HUES48 (cell line): ENCODE results near the gene NHERF1.
A peak's percentile ranks its signal among the peaks of the same experiment; 100 is the strongest.

Experiments used
- H3K27ac ChIP-seq: one replicate; pipeline ENCODE4 v1.7.0; 2013; ENCODE audit warnings: low read depth, low read length, inconsistent platforms
- H3K27me3 ChIP-seq: 2 replicates; pipeline ENCODE4 v1.6.1; 2013; ENCODE audit warnings: mild to moderate bottlenecking, low read length; ENCODE audit not compliant: control insufficient read depth, insufficient read depth
- H3K36me3 ChIP-seq: 2 replicates; pipeline ENCODE4 v1.6.1; 2013; ENCODE audit warnings: low read length; ENCODE audit not compliant: control insufficient read depth, insufficient read depth
- H3K4me1 ChIP-seq: 2 replicates; pipeline ENCODE4 v1.6.1; 2013; ENCODE audit warnings: mild to moderate bottlenecking, low read length; ENCODE audit not compliant: control insufficient read depth, insufficient read depth
- H3K4me3 ChIP-seq: 2 replicates; pipeline ENCODE4 v1.5.1; 2013; ENCODE audit warnings: mild to moderate bottlenecking, low read depth, low read length
- H3K9ac ChIP-seq: 2 replicates; pipeline ENCODE4 v1.6.1; 2013; ENCODE audit warnings: mild to moderate bottlenecking, low read depth, low read length, moderate library complexity
- H3K9me3 ChIP-seq: 2 replicates; pipeline ENCODE4 v1.6.1; 2013; ENCODE audit warnings: low read length; ENCODE audit not compliant: control insufficient read depth, insufficient read depth

NHERF1 gene

GRCh38 chr17:74749279-74750038 is 1.0 kb downstream of the NHERF1 start:
- Histone ChIP-seq H3K36me3 (no peaks in the 10 kb centered on the region), H3K27ac (no peak overlapping the region), H3K9me3 (no peaks in the 10 kb centered on the region), H3K4me1 (peaks cover 50% of the 10 kb centered on the region), H3K9ac (peak overlapping the region; percentile 77; the same call in 1 of the 2 replicates), H3K27me3 (no peaks in the 10 kb centered on the region), H3K4me3 (peak overlapping the region; percentile 92)

- Histone ChIP-seq H3K36me3 (no peaks in the 10 kb centered on the region), H3K9ac (0 out of 2 replicates have a peak overlapping the region, but pooled peaks have one; percentile 12), H3K4me3 (peak overlapping the region; percentile 92), H3K4me1 (peaks cover 46% of the 10 kb centered on the region), H3K27me3 (no peaks in the 10 kb centered on the region), H3K27ac (no peak overlapping the region), H3K9me3 (no peaks in the 10 kb centered on the region)
Observed at GRCh38 chr17:74750039-74750326, 1.6 kb downstream of the NHERF1 start.

- Histone ChIP-seq H3K9me3 (no peaks in the 10 kb centered on the region), H3K36me3 (no peaks in the 10 kb centered on the region), H3K4me3 (peak overlapping the region; percentile 92), H3K27me3 (no peaks in the 10 kb centered on the region), H3K9ac (peak overlapping the region; percentile 12; the same call in 1 of the 2 replicates), H3K27ac (no peak overlapping the region), H3K4me1 (peaks cover 41% of the 10 kb centered on the region)
Observed at GRCh38 chr17:74750327-74751069, 2.1 kb downstream of the NHERF1 start.

- Histone ChIP-seq H3K36me3 (no peaks in the 10 kb centered on the region), H3K27ac (no peak overlapping the region), H3K4me3 (no peak overlapping the region), H3K27me3 (no peaks in the 10 kb centered on the region), H3K9ac (no peak overlapping the region), H3K4me1 (peaks cover 25% of the 10 kb centered on the region), H3K9me3 (no peaks in the 10 kb centered on the region)
Observed at GRCh38 chr17:74752415-74752814, 4.0 kb downstream of the NHERF1 start.

GRCh38 chr17:74752822-74753401 is 4.5 kb downstream of the NHERF1 start:
- Histone ChIP-seq H3K4me1 (peaks cover 28% of the 10 kb centered on the region), H3K9ac (no peak overlapping the region), H3K9me3 (no peaks in the 10 kb centered on the region), H3K27ac (no peak overlapping the region), H3K4me3 (no peak overlapping the region), H3K36me3 (no peaks in the 10 kb centered on the region), H3K27me3 (no peaks in the 10 kb centered on the region)

- Histone ChIP-seq H3K9me3 (no peaks in the 10 kb centered on the region), H3K27me3 (no peaks in the 10 kb centered on the region), H3K9ac (no peak overlapping the region), H3K36me3 (no peaks in the 10 kb centered on the region), H3K4me1 (peaks cover 40% of the 10 kb centered on the region), H3K4me3 (no peak overlapping the region), H3K27ac (no peak overlapping the region)
Observed at GRCh38 chr17:74754832-74755231, 6.4 kb downstream of the NHERF1 start.

GRCh38 chr17:74755533-74755932 is 7.1 kb downstream of the NHERF1 start:
- Histone ChIP-seq H3K9me3 (no peaks in the 10 kb centered on the region), H3K36me3 (no peaks in the 10 kb centered on the region), H3K27ac (no peak overlapping the region), H3K9ac (no peak overlapping the region), H3K27me3 (no peaks in the 10 kb centered on the region), H3K4me1 (peaks cover 40% of the 10 kb centered on the region), H3K4me3 (no peak overlapping the region)

GRCh38 chr17:74756891-74757290 is 8.5 kb downstream of the NHERF1 start:
- Histone ChIP-seq H3K27me3 (no peaks in the 10 kb centered on the region), H3K36me3 (no peaks in the 10 kb centered on the region), H3K27ac (no peak overlapping the region), H3K4me3 (no peak overlapping the region), H3K9me3 (no peaks in the 10 kb centered on the region), H3K4me1 (peaks cover 46% of the 10 kb centered on the region), H3K9ac (no peak overlapping the region)

- Histone ChIP-seq H3K27ac (no peak overlapping the region), H3K4me3 (no peak overlapping the region), H3K36me3 (no peaks in the 10 kb centered on the region), H3K9me3 (no peaks in the 10 kb centered on the region), H3K27me3 (no peaks in the 10 kb centered on the region), H3K4me1 (peaks cover 44% of the 10 kb centered on the region), H3K9ac (no peak overlapping the region)
Observed at GRCh38 chr17:74757502-74757901, 9.1 kb downstream of the NHERF1 start.

- Histone ChIP-seq H3K36me3 (no peaks in the 10 kb centered on the region), H3K27ac (peak overlapping the region; percentile 91), H3K9ac (no peak overlapping the region), H3K4me3 (no peak overlapping the region), H3K27me3 (no peaks in the 10 kb centered on the region), H3K9me3 (no peaks in the 10 kb centered on the region), H3K4me1 (peaks cover 43% of the 10 kb centered on the region)
Observed at GRCh38 chr17:74757931-74758847, 9.8 kb downstream of the NHERF1 start.
